Osteoblast (primary cell): ENCODE results near the gene KIT. TPM values are rescaled to one million over a fixed set of nuclear protein-coding genes. Genes with fewer than 3 reads are reported as not detected.
A peak's percentile ranks its signal among the peaks of the same experiment; 100 is the strongest.

Source experiments
- DNase-seq: peaks from one replicate; pipeline ENCODE4 v3.0.0; 2011; ENCODE audit warnings: low spot score, mixed read lengths; ENCODE audit not compliant: insufficient read length; ENCODE audit errors: missing footprints
- H2AFZ ChIP-seq: 2 replicates; pipeline ENCODE4 v1.6.0; 2011; ENCODE audit warnings: mild to moderate bottlenecking, low read length
- H3K27ac ChIP-seq: 2 replicates; pipeline ENCODE4 v1.5.1; 2011; ENCODE audit warnings: mild to moderate bottlenecking, low read depth, low read length, moderate library complexity
- H3K27me3 ChIP-seq: 2 replicates; pipeline ENCODE4 v1.6.0; 2012; ENCODE audit warnings: mild to moderate bottlenecking, control low read depth, inconsistent platforms, low read length, moderate library complexity; ENCODE audit not compliant: insufficient read depth
- H3K36me3 ChIP-seq: 2 replicates; pipeline ENCODE4 v1.5.1; 2011; ENCODE audit warnings: mild to moderate bottlenecking, low read length, control low read depth, moderate library complexity; ENCODE audit not compliant: insufficient read depth
- H3K4me1 ChIP-seq: 2 replicates; pipeline ENCODE4 v1.5.1; 2011; ENCODE audit warnings: mild to moderate bottlenecking, low read length, control low read depth, moderate library complexity; ENCODE audit not compliant: insufficient read depth
- H3K4me2 ChIP-seq: 2 replicates; pipeline ENCODE4 v1.6.0; 2011; ENCODE audit warnings: mild to moderate bottlenecking, low read length; ENCODE audit not compliant: insufficient read depth
- H3K4me3 ChIP-seq: fragments of 200-600 bp; sonication (generic); 3 replicates; pipeline ENCODE4 v1.5.1; 2012; ENCODE audit warnings: mild to moderate bottlenecking, low read length, inconsistent platforms; ENCODE audit not compliant: insufficient read depth
- H3K79me2 ChIP-seq: 2 replicates; pipeline ENCODE4 v1.6.0; 2012; ENCODE audit warnings: mild to moderate bottlenecking, low read length, control low read depth, inconsistent platforms; ENCODE audit not compliant: insufficient read depth
- H3K9me3 ChIP-seq: 2 replicates; pipeline ENCODE4 v1.5.1; 2011; ENCODE audit warnings: low read depth, low read length, control low read depth
- H4K20me1 ChIP-seq: 2 replicates; pipeline ENCODE4 v1.6.0; 2012; ENCODE audit warnings: mild to moderate bottlenecking, low read length, control low read depth; ENCODE audit not compliant: insufficient read depth
- CTCF ChIP-seq: IDR thresholded peaks from 2 replicates; pipeline ENCODE4 v1.5.1; 2011; ENCODE audit warnings: mild to moderate bottlenecking, low read depth, low read length, moderate library complexity; ENCODE audit errors: extremely low read depth
- total RNA-seq: library from RNA; depleted of rRNA; stranded (reverse); fragments of >200 nt; gene quantifications from 2 replicates; pipeline ENCODE4 v1.2.3, GENCODE V29; 2012

The KIT gene
- total RNA-seq, 1 donor, result 0.36 TPM

DNA sequence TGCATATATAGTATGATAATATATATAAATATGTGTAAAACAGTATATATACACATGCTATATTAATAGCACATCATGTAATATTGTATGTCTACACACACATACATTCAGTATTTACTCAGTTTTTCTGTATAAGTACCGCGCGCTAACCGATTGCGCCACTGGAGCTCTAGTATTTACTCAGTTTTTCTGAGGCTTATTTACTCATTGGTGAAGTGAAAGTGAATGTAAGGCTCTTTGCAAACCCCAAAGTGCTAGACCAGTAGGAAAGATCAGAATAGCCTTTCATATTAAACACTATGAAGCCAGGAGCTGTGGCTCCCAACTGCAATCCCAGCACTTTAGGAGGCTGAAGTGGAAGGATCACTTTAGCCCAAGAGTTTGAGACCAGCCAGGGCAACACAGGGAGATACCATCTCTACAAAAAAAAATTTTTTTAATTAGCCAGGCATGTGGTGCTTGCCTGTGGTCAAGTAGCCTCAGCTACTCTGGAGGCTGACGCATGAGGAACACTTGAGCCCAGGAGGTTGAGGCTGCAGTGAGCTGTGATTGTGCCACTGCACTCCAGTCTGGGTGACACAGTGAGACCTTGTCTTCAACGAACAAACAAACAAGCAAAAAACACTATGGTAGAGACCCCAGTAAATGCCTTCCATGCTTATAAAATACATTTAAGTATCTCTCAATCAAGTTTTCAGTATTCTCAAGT is 125.8 kb downstream of the KIT start:
- Histone ChIP-seq H2AFZ (peak overlapping the region; percentile 69), H3K79me2 (no peaks in the 10 kb centered on the region), H3K4me1 (peaks cover 6% of the 10 kb centered on the region), H3K4me3 (no peak overlapping the region), H3K9me3 (no peaks in the 10 kb centered on the region), H3K36me3 (no peaks in the 10 kb centered on the region), H3K4me2 (no peak overlapping the region), H3K27ac (no peak overlapping the region), H4K20me1 (no peaks in the 10 kb centered on the region), H3K27me3 (no peaks in the 10 kb centered on the region)
- DNase-seq, result no peak
- TF ChIP-seq CTCF, result no peak

DNA sequence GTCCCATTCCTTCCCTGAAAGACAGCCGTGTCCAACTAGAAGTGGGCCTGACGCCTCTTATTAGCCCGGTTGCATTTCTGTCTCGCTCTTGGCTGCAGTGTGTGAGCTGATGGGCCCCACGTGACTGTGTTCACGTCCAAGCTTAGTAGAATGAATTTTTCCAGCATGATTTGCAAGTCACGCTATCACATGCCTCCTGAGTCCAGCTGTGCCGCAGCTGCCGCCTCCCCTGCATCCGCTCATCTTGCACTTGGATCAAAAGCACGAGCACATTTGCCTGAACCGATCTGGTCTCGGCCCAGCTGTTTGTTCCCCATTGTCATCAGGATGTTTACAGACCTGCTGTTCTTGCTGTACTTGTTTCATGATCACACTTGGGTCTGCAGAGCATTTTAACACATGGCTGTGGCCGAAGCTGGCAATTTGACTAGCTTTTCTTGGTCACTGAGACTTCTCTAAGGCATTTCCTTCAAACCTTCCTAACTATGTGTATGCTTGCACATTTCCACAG is 126.5 kb downstream of the KIT start:
- H3K36me3 ChIP-seq, result no peaks in the 10 kb centered on the region
- H2AFZ ChIP-seq, result peak overlapping the region; percentile 69
- no peaks in the 10 kb centered on the region for H4K20me1 ChIP-seq
- H3K27ac ChIP-seq, result no peak overlapping the region
- peak overlapping the region; percentile 26 for H3K4me2 ChIP-seq
- peaks cover 6% of the 10 kb centered on the region for H3K4me1 ChIP-seq
- no peaks in the 10 kb centered on the region for H3K27me3 ChIP-seq
- H3K4me3 ChIP-seq, result no peak overlapping the region
- DNase-seq, result peak; percentile 36
- no peaks in the 10 kb centered on the region for H3K79me2 ChIP-seq
- TF ChIP-seq CTCF, result no peak
- no peaks in the 10 kb centered on the region for H3K9me3 ChIP-seq
